Measurements from ENCODE around the gene KLF6.

The KLF6 gene

DNA sequence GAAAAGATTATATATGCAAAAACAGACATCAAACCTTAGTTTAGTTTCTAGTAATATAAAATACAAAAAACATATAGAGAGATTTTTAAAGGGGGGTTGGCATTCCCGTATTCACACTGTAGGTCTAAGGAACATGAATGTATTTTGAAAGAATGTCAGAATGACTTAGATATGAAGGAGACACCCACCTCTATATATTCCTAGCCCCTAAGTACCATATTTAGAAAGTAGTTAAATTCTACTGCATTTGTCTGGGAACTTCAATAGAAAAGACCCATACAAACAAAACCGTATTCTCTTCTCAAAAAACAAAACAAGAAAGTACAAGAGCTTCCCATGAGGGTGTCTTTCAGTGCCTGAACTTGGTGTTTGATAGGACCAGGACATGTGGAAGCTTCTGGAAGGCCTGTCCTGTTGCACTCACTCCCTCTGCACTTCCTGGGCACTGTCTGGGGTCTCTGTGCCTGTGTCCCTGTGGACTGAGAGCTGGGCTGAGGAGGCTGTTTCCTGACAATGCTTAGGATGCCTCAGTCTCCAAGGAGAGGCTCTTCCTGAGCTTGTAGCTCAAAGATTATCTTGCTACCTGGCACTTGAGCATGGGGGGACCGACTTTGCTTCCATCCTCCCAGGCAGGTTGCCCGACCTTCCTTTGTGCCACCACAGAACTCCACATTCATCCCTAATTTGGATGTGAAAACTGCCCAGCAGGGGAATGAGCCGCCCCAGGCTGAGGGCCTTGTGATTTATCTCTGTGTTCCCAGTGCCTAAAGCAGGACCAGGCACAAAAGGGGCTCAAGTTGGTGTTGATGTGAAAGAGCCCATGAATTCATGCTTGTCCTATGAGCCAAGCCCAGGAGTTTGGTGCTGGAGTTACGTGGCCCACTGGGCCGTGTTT lies 44.4 kb upstream of the KLF6 start:
- TF ChIP-seq ZFX (IDR thresholded peaks at IDR 0.05): no peak
- TF ChIP-seq, protein P1, sequence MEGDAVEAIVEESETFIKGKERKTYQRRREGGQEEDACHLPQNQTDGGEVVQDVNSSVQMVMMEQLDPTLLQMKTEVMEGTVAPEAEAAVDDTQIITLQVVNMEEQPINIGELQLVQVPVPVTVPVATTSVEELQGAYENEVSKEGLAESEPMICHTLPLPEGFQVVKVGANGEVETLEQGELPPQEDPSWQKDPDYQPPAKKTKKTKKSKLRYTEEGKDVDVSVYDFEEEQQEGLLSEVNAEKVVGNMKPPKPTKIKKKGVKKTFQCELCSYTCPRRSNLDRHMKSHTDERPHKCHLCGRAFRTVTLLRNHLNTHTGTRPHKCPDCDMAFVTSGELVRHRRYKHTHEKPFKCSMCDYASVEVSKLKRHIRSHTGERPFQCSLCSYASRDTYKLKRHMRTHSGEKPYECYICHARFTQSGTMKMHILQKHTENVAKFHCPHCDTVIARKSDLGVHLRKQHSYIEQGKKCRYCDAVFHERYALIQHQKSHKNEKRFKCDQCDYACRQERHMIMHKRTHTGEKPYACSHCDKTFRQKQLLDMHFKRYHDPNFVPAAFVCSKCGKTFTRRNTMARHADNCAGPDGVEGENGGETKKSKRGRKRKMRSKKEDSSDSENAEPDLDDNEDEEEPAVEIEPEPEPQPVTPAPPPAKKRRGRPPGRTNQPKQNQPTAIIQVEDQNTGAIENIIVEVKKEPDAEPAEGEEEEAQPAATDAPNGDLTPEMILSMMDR (conservative IDR thresholded peaks at IDR 0.05): no peak
- H3K27ac ChIP-seq: peak overlapping the region; percentile 38; the same call in 1 of the 2 replicates

DNA sequence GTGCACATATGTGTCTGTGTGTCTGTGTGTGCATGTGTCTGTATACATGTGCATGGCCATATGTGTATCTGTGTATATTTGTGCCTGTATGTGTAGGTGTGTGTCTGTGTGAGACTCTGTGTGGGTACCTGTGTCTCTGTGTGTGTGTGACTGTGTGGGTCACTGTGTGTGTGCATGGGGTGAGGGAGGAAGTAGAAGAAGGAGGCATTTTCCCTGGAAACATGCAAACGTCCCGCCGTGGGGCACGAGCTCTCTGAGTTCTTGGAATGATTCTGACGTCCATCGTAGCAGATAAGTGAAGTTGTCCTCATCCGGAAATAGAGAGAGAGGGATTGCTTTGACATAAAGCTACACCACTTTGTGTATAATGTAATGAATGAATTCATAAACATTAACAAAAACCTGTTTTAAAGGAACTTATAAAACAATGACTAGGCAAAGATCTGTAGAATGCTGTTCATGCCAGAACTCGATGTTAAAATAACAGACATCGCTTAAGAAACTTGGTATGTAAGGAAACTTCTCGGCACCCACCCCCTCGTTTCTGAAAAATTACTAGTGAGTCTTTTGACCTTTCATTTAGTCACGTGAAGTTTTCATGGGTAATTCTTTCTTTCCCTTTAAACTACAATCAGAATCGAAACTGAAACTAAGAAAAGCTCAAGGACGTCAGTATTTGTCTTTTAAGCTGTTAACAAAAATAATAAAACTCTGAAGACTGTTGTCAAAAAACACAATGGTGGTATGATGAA lies 43.6 kb upstream of the KLF6 start:
- no peak overlapping the region for H3K27ac ChIP-seq
- no peak for TF ChIP-seq ZFX (IDR thresholded peaks at IDR 0.05)
- TF ChIP-seq, protein P1 (conservative IDR thresholded peaks at IDR 0.05): no peak

DNA sequence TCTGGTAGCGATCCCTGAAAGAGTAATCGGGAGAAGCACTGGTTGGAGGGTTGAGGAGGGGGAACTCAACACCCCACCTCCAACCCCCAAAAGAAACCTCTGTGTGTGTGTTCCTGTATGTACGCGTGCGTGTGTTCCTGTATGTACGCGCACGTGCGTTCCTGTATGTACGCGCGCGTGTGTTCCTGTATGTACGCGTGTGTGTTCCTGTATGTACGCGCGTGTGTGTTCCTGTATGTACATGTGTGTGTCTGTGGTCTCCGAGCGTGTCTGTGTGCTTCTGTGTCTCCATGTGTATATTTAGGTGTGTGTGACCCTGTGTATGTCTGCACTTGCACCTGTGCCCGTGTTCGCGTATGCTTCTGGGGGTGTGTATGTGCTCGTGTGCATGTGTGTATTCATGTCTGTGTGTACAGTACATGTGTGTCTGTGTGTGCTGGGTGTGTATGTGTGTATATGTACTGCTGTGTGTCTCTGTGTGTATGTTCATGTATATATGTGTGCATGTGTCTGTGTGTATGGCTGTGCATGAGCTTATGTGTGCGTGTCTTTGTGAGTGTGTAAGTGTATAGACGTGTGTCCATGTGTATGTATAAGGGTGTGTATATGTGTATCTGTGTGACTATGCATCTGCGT lies 42.9 kb upstream of the KLF6 start:
- no peak overlapping the region for H3K27ac ChIP-seq
- no peak for TF ChIP-seq ZFX (IDR thresholded peaks at IDR 0.05)
- TF ChIP-seq, protein P1 (conservative IDR thresholded peaks at IDR 0.05): no peak

DNA sequence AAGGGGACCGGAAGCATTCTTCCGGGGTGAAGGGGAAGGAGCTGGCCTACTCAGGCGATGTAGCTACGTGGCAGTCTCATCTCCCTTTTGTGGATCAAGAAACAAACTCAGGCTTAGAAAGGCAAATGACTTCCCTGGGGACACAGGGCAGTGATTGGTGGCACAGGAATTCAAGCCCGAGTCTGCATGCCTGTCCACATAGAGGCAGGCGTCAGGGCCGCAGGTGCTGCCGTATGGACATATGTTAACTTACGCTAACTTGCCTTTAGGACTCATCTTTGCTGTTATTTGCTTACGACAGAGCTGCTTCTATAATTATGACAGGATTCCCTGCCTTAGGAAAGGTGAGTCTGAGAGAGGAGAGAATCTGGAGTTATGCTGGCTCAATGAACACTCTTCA lies 42.3 kb upstream of the KLF6 start:
- H3K27ac ChIP-seq: no peak overlapping the region
- TF ChIP-seq, protein P1 (conservative IDR thresholded peaks at IDR 0.05): no peak
- TF ChIP-seq ZFX (IDR thresholded peaks at IDR 0.05): no peak

DNA sequence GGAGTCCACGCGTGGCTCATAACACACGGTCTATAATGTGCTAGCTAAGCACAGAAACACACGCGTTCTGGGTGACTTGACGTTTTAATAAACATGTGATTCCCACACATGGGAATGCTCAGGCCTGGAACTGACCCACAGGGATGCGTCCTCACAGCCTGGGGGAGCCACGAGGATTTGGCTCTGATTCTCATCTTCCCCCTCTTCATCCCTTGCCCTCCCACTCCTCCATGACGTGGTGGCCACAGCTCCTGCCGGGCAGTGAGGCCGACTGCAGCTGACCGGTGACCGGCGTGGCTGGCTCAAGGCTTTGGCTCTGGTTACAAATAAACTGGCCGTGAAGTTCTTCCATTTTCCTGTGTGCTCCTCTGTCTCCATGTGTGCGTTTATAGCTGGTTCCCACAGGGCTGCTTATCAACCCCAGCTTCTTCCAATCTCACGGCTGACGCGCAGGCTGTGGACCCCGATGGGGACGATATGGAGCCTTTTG lies 40.9 kb upstream of the KLF6 start:
- H3K27ac ChIP-seq: no peak overlapping the region
- TF ChIP-seq ZFX (IDR thresholded peaks at IDR 0.05): no peak
- TF ChIP-seq, protein P1 (conservative IDR thresholded peaks at IDR 0.05): no peak

DNA sequence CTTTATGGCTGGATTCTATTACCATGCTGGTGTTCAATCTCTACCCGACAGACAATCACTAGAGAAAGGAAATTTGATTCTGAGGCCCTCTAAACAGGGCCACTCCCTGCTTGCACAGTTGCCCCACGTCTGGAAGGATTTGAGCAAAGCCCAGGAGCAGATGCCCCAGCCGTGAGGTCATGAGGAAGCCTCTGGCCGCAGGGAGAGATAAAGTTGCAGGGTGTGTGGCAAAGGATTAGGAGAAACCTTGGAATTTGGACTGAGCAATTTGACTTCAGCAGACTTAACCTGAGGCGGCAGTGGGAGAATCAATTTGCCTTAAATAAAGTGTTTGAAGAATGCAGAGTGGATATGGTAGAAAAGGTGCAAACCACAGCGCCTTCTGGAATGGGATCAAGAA lies 40.2 kb upstream of the KLF6 start:
- no peak for TF ChIP-seq ZFX (IDR thresholded peaks at IDR 0.05)
- TF ChIP-seq, protein P1 (conservative IDR thresholded peaks at IDR 0.05): no peak
- no peak overlapping the region for H3K27ac ChIP-seq
